Effector CD8-positive, alpha-beta T cell (primary cell): ENCODE data around the gene MYLK.

Experiments
- DNase-seq: peaks from one replicate; lab custom pipeline; 2025; lab: John Stamatoyannopoulos, UW

MYLK gene

DNA sequence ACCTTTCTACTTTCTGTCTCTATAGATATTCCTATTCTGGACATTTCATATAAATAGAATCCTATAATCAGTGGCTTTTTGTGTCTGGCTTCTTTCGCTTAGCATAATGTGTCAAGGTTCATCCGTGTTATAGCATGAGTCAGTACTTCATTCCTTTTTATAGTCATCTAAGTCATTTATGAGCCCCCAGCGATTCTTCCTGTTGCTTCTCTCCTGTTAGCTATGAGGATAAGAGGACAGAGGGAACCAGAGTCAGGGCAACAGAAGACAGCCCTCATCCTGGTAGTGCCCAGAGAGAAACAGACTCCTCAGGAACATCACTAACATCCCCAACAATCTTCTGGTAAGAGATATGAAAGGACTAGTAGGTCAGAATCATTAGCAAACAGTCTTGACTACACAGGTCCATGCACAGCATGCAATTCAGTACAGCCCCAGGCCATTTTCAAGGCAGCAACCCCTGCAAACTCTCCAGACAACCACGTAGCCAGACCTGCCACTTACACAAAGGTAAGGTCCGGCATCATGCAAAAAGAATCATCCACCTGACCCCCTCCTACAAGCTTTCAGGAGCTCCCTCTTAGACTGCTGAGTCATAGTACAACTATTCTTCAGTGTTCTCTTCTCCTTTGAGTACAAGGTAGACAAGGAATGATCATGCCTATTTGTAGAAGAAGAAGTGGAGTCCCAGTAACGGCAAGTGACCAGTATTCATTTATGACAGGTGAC lies 91.5 kb downstream of the MYLK start:
- no peak for DNase-seq

DNA sequence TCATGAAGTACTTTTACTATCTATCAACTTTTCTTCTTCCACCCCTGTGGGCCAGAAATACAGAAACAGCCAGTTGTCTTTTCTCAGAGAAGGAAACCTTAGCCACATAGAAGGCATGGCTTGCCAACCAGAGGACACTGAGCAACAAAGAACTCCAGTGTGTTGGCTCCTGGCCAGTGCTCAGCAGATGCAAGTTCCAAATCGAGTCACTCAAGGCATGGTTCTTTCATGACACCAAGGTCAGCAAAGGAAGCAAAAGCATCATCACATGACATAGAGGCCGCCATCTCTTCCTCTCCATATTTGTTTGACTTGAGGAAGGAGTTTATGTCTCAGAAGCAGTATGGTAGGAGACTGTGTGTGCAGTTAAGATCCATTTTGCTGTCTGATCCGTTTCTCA lies 92.2 kb downstream of the MYLK start:
- no peak for DNase-seq

GRCh38 chr3:123791417-123791816 lies 92.7 kb downstream of the MYLK start:
- no peak for DNase-seq

- DNase-seq: no peak
Measured at GRCh38 chr3:123791073-123791370, 93.1 kb downstream of the MYLK start.

DNA sequence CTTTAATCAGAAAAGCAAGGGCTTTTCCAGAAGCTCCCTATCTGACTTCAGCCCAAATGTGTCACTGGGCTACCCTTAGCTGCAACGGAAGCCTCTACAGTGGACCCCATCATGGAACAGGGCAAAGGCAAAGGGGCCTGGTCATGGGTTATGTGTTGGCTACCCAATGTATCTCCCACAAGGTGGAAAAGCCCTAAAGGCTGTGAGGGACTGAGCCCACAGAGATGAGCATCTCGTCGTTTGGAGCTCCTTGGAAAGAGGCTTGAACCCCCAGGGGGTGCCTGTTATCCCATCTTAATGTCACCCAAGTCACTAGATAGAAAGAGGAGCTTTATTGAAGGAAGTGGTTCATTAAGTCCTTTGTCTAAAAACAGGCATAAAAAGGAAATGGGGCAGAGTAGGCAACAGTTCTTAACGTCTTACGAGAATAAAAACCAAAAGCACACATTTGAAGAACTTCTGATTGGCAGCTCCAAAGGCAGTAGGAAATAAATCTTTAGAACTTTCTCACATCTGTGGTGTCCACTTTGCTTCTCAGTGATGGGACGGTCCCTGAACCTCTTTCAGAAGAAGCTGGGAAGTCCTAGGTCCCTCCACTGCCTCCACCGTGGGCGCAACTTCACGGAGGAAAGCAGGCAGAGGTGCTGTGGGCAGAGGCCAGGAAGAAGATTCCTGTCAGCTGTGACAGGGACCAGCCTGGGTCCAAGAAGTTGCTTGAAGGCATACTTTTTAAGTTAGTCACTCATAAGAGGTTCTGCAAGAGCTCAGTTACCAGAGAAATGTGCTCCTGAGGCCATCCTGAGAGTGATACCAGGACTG lies 93.7 kb downstream of the MYLK start:
- no peak for DNase-seq

DNA sequence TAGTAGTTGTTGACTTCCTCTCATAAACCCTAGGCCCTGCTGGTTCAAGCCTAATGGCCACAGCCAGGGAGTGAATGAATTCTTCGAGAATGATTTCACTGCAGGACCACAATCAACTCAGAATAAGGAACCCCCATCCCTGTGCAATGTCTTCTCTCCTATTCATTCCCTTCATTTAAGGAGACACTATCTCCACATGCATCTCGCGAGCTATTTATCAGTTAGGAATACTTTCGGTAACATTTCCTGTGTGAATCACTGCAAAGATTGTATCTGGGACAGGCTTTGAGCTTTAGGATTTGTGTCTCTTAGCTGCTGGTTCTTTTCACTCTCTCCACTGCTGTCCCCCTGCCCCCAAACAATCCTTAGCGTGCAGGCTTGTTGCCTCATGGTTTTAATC lies 94.4 kb downstream of the MYLK start:
- no peak for DNase-seq

DNA sequence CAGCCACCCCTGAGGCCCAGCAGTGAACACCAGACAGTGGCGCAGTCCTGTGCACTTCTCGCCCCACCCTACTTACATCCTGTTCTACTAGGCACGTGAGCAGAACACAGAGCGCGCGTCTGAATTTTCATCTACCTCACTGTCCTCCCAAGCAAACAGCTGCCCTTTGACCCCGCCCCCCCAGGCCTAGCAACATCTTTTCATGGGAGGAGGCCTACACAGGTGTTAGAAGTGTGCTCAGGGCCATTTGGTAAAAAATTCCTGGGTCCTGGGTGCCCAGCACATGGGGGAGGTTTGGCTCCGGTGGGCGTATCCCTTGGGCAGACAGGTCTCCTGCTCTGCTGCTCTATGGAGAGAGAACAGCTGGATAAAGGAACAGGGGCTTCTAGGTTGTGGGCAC lies 95.0 kb downstream of the MYLK start:
- DNase-seq: no peak

- no peak for DNase-seq
Measured at GRCh38 chr3:123788710-123789109, 95.4 kb downstream of the MYLK start.

GRCh38 chr3:123787133-123787532 lies 97.0 kb downstream of the MYLK start:
- DNase-seq: no peak

GRCh38 chr3:123785602-123786001 lies 98.5 kb downstream of the MYLK start:
- no peak for DNase-seq

DNA sequence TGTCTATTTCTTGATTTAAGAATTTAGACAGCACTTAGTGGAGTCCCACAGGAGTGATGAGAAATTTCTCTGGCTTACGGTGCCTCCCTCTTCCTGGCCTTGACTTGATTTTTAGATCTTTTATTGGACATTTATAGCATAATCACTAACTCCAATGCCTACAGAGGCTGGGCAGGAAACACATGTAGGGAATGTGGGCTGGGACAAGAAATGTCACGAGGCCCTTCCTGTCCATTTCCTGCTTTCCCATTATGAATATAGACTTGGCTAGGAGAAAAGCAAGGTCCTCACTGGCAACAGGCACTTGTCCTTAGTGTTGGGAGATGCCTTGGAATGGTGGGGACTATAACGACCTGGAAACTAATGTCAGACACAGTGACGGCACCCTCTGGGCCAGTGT lies 100.3 kb downstream of the MYLK start:
- no peak for DNase-seq

DNA sequence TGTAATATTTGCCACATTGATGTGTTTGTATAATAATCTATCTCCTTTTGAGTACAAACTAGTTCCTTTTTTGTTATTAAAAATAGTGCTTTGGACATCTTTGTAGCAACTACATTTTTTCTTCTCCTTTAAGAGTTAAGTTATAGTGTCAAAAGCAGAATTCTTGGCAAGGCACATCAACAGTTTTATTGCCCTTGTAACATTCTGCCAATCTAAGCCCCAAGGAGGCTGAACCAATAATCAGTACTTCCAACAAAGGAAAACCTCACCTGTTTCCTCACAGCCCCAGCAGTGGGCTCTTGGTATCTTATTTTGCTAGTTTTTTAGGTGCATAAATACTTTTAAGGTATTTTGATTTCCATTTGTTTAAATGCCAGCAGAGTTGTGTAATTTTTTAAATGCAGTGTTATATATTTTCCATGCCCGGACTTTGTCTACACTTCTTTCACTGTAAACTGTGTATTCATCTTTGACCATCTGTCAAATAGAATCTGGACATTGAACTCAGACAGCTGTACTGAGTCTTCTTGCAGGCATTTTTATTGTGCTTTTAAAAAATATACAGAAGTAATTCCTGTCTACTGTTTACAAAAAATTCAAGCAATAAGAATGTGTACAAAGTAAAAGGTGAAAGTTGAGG lies 101.0 kb downstream of the MYLK start:
- DNase-seq: no peak

DNA sequence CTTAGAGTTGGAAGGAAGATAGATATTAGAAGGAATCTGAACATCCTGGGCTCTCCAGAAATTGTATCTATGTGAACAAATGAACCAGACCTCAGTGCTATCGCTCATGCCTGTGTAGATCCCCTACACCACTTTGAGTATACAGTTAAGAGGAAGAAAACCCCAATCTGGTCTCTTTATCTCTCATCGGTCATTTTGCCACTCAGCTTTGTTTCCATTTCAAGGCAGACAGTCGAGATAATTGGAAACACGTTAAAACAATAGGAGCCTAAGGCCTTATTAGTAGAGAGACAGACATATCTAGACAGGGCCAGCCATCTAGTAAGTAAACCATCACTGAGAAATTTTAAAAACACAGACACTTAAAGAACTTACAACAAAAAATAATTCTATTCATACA lies 101.6 kb downstream of the MYLK start:
- no peak for DNase-seq

DNA sequence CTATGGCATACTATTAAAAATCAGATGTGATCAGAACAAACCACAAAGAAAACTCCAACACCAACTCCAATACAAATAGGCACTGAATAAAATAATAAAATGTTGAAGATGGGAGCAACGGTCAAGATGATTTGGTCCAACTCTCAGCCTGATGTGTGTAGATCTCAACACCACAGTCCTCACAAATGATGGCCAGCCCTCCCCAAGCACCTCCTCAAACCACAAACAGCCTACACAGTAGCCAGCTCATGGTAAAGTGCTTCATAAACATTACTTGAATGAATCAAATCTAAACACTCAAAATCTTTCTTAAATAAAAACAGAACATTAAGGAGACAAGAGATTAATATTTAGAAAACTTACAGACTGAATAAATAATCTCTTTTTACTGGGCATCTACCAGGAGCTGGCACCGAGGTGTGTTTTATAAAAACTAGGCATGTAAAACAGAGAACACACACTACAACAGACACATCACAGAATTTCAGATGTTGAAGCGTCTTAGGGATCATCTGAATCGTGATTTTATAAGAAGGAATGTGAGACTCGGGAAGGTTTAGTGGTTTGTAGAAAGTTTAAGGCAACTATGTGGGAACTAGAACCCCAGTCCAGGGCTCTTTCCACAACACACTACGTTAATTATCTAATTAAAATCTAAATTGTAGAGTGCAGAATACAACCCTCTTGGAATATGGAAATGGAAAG lies 102.4 kb downstream of the MYLK start:
- no peak for DNase-seq

DNA sequence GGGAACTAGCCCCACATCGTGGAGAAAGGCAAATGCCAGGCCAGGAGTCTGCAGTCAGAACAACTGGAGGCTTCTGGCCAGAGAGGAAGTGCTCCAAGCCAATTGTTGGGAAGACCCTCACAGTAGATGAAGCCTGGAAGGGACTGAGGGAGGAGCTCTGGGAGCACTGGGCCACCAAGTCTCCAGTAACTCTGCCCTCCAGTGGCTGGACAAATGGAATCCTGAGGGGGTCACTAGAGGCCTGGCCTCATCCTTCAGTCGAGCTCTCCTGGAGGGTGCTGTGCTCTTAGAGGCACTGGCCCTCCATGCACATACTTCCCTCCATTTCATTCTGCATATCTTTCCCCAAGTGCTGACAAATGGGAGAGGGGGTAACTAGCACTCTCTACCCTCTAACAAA lies 103.0 kb downstream of the MYLK start:
- DNase-seq: no peak

GRCh38 chr3:123780656-123781055 lies 103.5 kb downstream of the MYLK start:
- DNase-seq: no peak

- DNase-seq: no peak
Measured at GRCh38 chr3:123779655-123780231, 104.4 kb downstream of the MYLK start.

- DNase-seq: no peak
Measured at GRCh38 chr3:123778991-123779622, 105.0 kb downstream of the MYLK start.

GRCh38 chr3:123778525-123778924 lies 105.6 kb downstream of the MYLK start:
- no peak for DNase-seq

DNA sequence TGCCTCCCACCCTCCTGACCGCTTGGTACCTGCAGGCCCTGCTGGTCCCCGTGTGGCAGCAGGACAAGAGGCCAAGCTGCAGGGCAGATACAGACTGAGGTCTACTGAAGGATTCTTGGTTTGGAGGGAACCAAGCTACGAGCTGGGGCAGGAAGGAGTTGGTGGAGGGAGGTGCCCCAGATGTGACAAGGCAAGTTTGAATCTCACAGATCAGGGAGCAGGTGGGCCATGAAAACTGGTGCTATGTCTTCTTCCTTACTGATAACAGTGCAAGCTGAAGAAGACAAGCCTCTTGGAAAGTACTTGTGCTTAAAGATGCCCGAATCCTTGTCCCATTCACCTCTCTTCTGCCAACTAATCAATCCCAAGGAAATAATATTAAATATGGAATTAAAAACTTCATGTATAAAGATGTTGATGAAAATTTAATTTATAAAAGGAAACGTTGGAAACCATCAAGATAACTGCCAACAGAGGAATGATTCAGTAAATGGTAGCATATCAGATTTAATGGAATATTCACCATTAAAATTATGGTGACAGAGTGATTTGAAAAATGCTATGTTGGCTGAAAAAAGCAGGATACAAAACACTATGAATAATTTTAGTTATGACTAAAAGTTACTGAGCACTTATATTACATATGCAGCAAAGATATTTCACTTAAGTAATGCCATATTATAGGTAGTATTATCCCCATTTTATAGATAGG lies 107.9 kb downstream of the MYLK start:
- no peak for DNase-seq

DNA sequence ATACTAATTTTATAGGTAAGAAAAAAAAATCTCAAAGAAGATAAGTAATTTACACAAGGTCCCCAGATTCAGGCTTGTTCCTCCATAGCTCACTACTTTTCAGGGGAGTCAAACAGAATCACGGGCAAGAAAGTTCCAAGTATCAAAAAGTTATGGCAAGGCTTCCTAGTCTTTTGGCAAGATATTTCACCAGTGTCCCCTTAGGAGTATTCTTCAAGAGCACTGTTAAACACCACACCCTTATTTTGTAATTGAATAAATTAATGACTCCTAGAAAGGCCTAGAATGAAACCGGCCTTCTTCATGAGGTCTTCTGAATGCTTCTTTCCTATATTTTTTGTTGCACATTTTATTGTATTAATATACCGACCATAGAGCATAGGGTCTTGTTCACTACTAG lies 109.7 kb downstream of the MYLK start:
- no peak for DNase-seq
